ENCODE measurements around the gene LRPAP1.

DNA sequence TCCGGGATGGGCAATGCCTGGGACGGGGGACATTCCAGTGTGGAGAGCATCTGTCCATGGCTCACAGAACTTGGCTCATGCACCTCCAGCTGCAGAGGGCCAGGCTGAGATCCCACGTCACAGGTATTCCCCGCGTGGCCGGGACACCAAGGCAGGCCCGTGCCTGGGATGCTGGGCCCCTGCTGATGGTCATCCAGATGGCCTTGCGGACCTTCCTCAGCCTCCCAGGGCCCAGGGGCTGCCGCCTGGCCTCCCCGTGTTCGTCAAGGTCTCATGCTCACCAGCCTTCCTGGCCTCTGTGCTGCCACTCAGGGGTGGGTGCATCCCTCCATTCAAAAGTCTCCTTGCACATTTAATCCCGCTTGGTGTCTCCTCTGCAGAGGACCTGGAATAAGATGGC lies 40.9 kb upstream of the LRPAP1 start:
- TF ChIP-seq, protein P1, sequence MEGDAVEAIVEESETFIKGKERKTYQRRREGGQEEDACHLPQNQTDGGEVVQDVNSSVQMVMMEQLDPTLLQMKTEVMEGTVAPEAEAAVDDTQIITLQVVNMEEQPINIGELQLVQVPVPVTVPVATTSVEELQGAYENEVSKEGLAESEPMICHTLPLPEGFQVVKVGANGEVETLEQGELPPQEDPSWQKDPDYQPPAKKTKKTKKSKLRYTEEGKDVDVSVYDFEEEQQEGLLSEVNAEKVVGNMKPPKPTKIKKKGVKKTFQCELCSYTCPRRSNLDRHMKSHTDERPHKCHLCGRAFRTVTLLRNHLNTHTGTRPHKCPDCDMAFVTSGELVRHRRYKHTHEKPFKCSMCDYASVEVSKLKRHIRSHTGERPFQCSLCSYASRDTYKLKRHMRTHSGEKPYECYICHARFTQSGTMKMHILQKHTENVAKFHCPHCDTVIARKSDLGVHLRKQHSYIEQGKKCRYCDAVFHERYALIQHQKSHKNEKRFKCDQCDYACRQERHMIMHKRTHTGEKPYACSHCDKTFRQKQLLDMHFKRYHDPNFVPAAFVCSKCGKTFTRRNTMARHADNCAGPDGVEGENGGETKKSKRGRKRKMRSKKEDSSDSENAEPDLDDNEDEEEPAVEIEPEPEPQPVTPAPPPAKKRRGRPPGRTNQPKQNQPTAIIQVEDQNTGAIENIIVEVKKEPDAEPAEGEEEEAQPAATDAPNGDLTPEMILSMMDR (IDR thresholded peaks at IDR 0.05 in 2 of 3, conservative IDR thresholded peaks at IDR 0.05 in 1 of 3; ENCODE audit: control insufficient read depth in 2 of 3, extremely low read depth in 1 of 3, insufficient read depth in 1 of 3, low read depth in 3 of 3, low read length in 3 of 3): no peak
- no peak for TF ChIP-seq TAF1 (IDR thresholded peaks at IDR 0.05; ENCODE audit: borderline replicate concordance, low read depth, low read length)
- no peak for TF ChIP-seq MYC (IDR thresholded peaks at IDR 0.05; ENCODE audit: insufficient read depth, insufficient read length, insufficient replicate concordance, low read length, severe bottlenecking)
- no peak for TF ChIP-seq EZH2 (IDR thresholded peaks at IDR 0.05; ENCODE audit: borderline replicate concordance, control insufficient read depth, low read depth, low read length)
- TF ChIP-seq RAD21 (IDR thresholded peaks at IDR 0.05; ENCODE audit: insufficient read depth, low read depth, low read length): no peak
- TF ChIP-seq SMARCA5 (IDR thresholded peaks at IDR 0.05): no peak
- TF ChIP-seq CREM (IDR thresholded peaks at IDR 0.05; ENCODE audit: low read depth): no peak
- TF ChIP-seq, protein P2, sequence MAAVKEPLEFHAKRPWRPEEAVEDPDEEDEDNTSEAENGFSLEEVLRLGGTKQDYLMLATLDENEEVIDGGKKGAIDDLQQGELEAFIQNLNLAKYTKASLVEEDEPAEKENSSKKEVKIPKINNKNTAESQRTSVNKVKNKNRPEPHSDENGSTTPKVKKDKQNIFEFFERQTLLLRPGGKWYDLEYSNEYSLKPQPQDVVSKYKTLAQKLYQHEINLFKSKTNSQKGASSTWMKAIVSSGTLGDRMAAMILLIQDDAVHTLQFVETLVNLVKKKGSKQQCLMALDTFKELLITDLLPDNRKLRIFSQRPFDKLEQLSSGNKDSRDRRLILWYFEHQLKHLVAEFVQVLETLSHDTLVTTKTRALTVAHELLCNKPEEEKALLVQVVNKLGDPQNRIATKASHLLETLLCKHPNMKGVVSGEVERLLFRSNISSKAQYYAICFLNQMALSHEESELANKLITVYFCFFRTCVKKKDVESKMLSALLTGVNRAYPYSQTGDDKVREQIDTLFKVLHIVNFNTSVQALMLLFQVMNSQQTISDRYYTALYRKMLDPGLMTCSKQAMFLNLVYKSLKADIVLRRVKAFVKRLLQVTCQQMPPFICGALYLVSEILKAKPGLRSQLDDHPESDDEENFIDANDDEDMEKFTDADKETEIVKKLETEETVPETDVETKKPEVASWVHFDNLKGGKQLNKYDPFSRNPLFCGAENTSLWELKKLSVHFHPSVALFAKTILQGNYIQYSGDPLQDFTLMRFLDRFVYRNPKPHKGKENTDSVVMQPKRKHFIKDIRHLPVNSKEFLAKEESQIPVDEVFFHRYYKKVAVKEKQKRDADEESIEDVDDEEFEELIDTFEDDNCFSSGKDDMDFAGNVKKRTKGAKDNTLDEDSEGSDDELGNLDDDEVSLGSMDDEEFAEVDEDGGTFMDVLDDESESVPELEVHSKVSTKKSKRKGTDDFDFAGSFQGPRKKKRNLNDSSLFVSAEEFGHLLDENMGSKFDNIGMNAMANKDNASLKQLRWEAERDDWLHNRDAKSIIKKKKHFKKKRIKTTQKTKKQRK (IDR thresholded peaks at IDR 0.05; ENCODE audit: low read depth, low read length): no peak
- no peak for TF ChIP-seq POLR2AphosphoS5 (IDR thresholded peaks at IDR 0.05; ENCODE audit: low read length)
- TF ChIP-seq NBN (IDR thresholded peaks at IDR 0.05): no peak

Data from GM12878 (cell line).